ENCODE data around the gene HOATZ.

Gene HOATZ

DNA sequence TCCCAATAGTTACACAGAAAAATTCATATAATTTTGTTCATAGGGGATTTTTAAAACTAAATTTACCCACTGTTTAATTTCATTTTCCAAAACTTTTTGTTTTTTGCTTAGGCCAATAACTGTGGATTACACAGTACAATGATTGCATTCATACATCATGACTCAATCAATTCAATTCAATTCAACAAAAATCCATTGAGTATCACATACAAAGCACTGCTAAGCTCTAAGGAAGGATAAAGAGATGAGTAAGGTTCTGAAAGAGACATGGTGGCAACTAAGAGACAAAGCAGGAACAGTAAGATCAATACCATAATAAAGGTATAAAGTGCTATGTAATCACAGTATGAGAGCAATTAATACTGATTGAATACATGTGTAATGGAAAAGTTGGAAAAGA, 16.6 kb downstream of the HOATZ start:
- Histone ChIP-seq H4K20me1 (ENCODE audit: low read depth, low read length) (no peaks in the 10 kb centered on the region), H2AFZ (ENCODE audit: low read depth, low read length, severe bottlenecking) (no peak overlapping the region), H3K9me3 (ENCODE audit: insufficient read depth, low read length) (no peaks in the 10 kb centered on the region), H3K36me3 (ENCODE audit: low read length) (no peaks in the 10 kb centered on the region), H3K4me3 (ENCODE audit: insufficient read depth, low read length, poor library complexity, severe bottlenecking) (no peak overlapping the region), H3K9ac (ENCODE audit: low read length) (no peak overlapping the region), H3K79me2 (ENCODE audit: insufficient read depth, low read length) (no peaks in the 10 kb centered on the region), H3K27me3 (ENCODE audit: low read length) (no peaks in the 10 kb centered on the region), H3F3A (ENCODE audit: insufficient read depth) (no peaks in the 10 kb centered on the region), H3K9me2 (replicated peaks; ENCODE audit: insufficient read depth, low read length) (no peaks in the 10 kb centered on the region), H3K4me2 (ENCODE audit: low read depth, low read length, poor library complexity, severe bottlenecking) (no peak overlapping the region), H3K27ac (ENCODE audit: low read depth, low read length) (no peak overlapping the region)
- TF ChIP-seq, protein P1, sequence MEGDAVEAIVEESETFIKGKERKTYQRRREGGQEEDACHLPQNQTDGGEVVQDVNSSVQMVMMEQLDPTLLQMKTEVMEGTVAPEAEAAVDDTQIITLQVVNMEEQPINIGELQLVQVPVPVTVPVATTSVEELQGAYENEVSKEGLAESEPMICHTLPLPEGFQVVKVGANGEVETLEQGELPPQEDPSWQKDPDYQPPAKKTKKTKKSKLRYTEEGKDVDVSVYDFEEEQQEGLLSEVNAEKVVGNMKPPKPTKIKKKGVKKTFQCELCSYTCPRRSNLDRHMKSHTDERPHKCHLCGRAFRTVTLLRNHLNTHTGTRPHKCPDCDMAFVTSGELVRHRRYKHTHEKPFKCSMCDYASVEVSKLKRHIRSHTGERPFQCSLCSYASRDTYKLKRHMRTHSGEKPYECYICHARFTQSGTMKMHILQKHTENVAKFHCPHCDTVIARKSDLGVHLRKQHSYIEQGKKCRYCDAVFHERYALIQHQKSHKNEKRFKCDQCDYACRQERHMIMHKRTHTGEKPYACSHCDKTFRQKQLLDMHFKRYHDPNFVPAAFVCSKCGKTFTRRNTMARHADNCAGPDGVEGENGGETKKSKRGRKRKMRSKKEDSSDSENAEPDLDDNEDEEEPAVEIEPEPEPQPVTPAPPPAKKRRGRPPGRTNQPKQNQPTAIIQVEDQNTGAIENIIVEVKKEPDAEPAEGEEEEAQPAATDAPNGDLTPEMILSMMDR (IDR thresholded peaks at IDR 0.05; ENCODE audit: insufficient read depth, low read length, poor library complexity, severe bottlenecking), result no peak
- no peak for TF ChIP-seq EZH2phosphoT487 (conservative IDR thresholded peaks at IDR 0.05; ENCODE audit: low read length)

DNA sequence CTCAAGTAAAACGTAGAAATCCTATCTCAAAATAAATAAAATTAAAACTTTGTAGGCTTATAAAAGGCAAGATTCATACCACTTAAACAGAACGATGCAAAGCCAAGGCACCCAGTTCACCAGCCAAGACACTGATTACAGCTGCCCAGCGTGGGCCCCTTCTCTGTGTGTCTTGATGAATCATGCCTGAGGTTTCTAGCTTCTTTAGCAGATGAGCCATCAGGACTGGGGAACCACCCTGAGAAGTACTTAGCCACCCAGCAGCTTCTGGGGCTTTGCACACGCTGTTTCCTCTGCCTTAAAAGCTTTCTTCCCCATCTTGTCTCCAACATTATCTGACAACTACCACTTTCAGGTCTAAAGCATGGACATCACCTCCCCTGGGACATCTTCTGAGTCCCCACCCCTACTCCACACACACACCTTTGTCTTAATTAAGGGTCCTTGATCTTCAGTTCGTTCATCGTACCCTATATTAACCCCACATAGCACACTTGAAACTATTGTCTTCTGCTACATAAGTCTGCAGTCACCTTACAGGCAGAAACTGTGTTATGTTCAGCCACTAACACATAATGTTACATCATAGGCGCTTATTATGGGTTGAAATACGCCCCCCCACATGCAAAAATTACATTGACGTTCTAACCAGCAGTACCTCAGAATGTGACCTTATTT, 17.2 kb downstream of the HOATZ start:
- Histone ChIP-seq H3K4me3 (ENCODE audit: insufficient read depth, low read length, poor library complexity, severe bottlenecking) (no peak overlapping the region), H3F3A (ENCODE audit: insufficient read depth) (no peaks in the 10 kb centered on the region), H3K27me3 (ENCODE audit: low read length) (no peaks in the 10 kb centered on the region), H2AFZ (ENCODE audit: low read depth, low read length, severe bottlenecking) (no peak overlapping the region), H4K20me1 (ENCODE audit: low read depth, low read length) (no peaks in the 10 kb centered on the region), H3K9me3 (ENCODE audit: insufficient read depth, low read length) (no peaks in the 10 kb centered on the region), H3K9me2 (replicated peaks; ENCODE audit: insufficient read depth, low read length) (no peaks in the 10 kb centered on the region), H3K27ac (ENCODE audit: low read depth, low read length) (no peak overlapping the region), H3K9ac (ENCODE audit: low read length) (no peak overlapping the region), H3K79me2 (ENCODE audit: insufficient read depth, low read length) (no peaks in the 10 kb centered on the region), H3K4me2 (ENCODE audit: low read depth, low read length, poor library complexity, severe bottlenecking) (no peak overlapping the region), H3K36me3 (ENCODE audit: low read length) (no peaks in the 10 kb centered on the region)
- TF ChIP-seq EZH2phosphoT487 (conservative IDR thresholded peaks at IDR 0.05; ENCODE audit: low read length), result no peak
- TF ChIP-seq, protein P1 (IDR thresholded peaks at IDR 0.05; ENCODE audit: insufficient read depth, low read length, poor library complexity, severe bottlenecking), result no peak

DNA sequence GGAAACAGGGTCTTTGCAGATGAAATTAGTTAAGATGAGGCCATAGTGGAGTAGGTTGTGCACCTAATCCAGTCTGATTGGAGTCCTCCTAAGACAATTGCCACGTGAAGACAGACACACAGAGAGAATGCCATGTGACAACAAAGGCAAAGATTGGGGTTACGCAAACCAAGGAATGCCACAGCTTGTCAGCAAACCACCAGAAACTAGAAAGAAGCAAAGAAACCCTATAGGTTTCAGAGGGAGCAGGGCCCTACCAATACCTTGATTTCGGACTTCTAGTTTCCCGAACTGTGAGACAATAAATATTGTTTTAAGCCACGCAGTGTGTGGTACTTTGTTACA, 17.8 kb downstream of the HOATZ start:
- Histone ChIP-seq H3K36me3 (ENCODE audit: low read length) (no peaks in the 10 kb centered on the region), H2AFZ (ENCODE audit: low read depth, low read length, severe bottlenecking) (no peak overlapping the region), H3K9me3 (ENCODE audit: insufficient read depth, low read length) (no peaks in the 10 kb centered on the region), H3K4me2 (ENCODE audit: low read depth, low read length, poor library complexity, severe bottlenecking) (no peak overlapping the region), H3K9me2 (replicated peaks; ENCODE audit: insufficient read depth, low read length) (no peaks in the 10 kb centered on the region), H3K9ac (ENCODE audit: low read length) (no peak overlapping the region), H3F3A (ENCODE audit: insufficient read depth) (no peaks in the 10 kb centered on the region), H4K20me1 (ENCODE audit: low read depth, low read length) (no peaks in the 10 kb centered on the region), H3K4me3 (ENCODE audit: insufficient read depth, low read length, poor library complexity, severe bottlenecking) (no peak overlapping the region), H3K79me2 (ENCODE audit: insufficient read depth, low read length) (no peaks in the 10 kb centered on the region), H3K27me3 (ENCODE audit: low read length) (no peaks in the 10 kb centered on the region), H3K27ac (ENCODE audit: low read depth, low read length) (no peak overlapping the region)
- no peak for TF ChIP-seq EZH2phosphoT487 (conservative IDR thresholded peaks at IDR 0.05; ENCODE audit: low read length)
- TF ChIP-seq, protein P1 (IDR thresholded peaks at IDR 0.05; ENCODE audit: insufficient read depth, low read length, poor library complexity, severe bottlenecking), result no peak

All from SU-DHL-6 (cell line).